HG03378 (cell line): Measurements from ENCODE around the gene COL4A4.

Experiments used
- ATAC-seq: cut with Tn5 transposase; IDR thresholded peaks from one replicate; pipeline ENCODE4 v1.9.1; 2021; ENCODE audit warnings: mild to moderate bottlenecking, moderate library complexity; ENCODE audit not compliant: unreplicated experiment

COL4A4 gene

DNA sequence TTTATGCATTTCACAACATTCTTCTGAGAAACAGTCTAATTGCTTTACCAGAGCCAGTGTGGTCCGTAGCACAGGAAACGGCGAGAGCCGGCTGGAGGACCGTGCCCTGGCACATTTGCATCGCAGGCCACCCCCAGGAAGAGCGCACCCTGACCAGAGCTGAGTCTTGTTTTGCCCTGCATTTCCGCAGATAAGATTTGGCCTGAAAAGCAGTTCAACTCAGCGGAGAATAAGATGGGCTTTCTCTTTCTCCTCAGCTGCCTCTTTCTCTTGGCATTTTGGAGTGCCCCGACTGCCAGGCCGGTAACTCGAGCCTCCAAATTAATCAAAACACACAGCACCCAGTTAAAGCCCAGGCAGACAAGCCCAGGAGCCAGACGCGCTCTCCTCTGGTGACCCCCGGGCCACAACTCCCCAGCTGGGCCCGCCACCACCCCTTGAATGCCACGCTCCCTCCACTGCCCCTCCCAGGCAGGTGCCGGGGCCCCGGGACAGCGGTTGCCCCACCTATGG, 464 bp downstream of the COL4A4 start:
- ATAC-seq: peak; percentile 62

DNA sequence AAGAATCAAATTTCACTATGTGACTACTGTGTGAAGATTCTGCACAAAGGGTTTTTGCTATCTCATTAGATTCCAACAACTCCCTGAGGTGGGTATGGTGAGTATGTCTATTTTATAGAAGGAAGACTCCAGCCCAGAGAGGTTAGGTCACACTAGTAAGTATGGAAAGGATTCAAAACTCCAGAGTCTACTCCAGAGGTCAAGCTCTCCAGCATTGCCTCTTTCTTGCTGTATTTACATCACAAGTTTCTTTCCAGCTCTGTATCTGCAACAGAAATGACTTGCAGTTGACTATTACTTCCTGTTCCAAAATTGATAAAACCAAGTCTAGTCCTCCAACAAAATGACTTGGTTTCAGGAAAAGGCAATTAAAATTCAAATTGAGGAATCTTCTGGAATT, 2.1 kb downstream of the COL4A4 start:
- ATAC-seq: no peak

- ATAC-seq: no peak
Observed at GRCh38 chr2:227160164-227160563, 3.8 kb downstream of the COL4A4 start.

DNA sequence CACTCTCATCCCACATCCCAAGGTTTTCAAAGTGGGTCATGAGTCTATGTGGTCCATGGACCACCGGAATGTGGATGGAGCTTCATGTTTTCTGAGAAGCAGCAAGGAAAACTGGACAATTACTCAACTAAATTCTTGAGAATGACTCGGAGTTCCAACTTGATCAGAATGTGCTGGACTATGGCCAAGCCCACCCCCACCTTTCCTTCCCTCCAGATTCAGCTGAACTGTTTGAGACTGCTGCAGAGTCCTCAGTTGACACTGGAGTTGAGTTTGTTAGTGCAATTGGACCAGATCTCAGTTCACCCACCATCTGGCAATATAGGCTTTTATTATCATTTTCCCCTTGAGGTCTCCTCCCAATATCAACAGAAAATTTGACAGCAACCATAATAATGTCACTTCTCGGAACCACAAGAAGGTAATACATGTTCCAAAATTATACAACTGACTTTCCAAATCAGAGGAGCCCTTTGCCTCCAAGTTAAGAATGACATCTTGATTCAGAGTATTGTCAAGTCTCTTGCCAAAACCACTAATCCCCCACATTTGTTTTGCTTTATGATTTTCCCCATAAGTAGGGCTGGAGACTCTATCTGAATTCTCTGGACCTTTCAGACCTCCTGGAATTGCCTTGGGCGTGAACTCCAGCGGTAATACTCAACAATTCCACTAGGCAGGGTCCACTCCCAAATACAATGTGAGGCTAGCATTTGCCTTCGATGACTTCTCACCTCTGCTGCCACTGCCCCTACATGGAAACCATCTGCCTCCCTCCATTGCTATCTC, 8.8 kb downstream of the COL4A4 start:
- ATAC-seq: no peak

DNA sequence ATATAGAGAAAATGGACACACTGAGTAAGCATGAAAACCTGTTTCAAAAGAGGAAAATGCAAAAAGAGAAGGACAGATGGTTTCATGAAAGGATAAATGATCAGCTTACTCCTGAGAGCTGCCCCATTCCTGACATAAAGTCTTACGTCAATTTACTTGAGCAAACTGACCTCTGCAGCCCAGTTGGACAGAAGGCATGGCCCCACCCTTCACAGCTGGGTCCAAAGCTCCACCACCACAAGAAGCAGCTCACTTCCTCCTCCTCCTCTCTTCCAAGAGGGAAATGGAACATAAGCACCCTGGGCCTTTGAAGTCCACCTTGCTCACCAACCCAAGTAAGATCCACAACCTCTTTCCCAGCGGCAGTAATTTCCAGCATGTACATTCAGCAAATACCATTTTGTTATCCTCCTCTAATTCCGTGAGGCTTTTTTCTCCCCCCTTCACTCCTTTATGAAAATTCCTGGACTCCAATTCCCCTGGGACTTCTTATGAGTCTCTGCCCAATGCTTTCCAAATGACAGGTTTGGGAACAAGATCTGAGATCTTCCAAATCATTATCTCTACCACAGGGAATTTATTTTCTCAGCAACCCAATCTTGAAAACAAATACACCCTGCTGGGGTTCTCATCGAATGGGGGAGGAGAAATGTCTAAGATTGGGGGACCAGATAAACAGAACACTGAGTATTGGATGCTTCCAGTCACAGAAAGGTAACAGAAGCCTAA, 10.1 kb downstream of the COL4A4 start:
- ATAC-seq: no peak

- no peak for ATAC-seq
Observed at GRCh38 chr2:227153307-227153706, 10.7 kb downstream of the COL4A4 start.

DNA sequence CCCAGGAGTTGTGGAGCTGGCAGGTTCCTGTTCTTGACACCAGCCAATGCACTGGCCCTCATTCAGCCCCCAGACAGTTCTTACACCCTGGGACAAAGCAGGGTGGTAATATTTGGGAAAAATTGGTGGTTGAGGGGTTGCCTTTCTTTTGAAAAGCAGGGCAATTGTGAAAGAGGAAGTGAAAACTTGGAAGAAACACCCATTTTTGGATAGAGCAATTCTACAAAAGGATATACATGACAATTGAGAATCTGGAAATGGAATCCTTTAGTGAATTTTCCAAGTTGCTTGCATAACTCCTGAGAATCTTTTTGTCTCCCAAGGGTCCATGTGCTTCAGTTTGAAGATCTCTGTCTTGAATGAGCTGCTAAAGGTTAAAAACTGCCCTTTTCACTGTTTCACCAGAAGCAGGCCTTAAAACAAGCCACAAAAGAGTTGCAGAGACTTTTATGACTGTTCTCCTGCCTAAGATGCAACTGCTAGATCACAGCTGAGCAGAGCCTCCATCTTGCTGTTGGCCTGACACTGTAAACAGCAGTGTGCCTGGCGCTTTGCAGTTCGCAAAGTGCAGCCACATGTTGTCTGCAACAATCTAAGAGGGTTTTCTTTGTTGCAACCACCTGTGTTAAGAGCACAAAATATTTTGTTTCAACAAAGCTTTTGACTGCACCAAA, 11.8 kb downstream of the COL4A4 start:
- no peak for ATAC-seq

DNA sequence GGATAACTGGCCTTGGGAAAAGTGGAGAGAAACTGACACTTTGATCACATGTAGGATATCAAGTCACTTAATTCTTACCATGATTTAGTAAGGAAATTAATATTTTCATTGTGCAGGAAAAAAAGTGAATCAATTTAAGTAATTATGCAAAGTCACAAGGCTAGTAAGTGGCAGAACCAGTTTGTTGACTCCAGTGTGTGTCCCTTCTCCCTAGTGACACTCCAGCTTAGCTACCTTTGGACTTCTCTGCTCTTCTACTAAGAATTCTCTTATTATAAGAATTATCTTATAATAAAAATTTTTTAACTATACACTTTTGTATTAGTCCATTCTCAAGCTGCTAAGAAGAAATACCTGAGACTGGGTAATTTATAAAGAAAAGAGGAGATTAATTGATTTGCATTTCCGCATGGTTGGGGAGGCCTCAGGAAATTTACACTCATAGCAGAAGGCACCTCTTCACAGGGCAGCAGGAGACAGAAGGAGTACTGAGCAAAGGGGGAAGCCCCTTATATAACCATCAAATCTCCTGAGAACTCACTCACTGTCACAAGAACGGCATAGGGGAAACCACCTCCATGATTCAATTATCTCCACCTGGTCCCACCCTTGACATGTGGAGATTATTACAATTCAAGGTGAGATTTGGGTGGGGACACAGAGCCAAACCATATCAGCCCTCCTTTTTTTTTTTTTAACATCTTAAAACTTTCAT, 13.6 kb downstream of the COL4A4 start:
- ATAC-seq: no peak

DNA sequence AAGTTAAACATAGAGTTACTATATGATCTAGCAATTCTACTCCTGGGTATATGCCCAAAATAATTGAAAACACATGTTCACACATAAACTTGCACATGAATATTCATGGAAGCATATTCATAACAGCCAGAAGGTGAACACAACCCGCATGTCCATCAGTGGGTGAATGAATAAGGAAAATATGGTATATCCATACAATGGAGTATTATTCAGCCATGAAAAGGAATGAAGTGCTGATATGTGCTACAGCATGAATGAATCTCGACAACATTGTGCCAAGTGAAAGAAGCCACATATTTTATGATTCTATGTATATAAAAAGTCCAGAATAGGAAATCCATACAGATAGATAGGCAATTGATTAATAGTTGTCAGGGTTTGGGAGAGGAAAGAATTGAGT, 15.9 kb downstream of the COL4A4 start:
- no peak for ATAC-seq

- no peak for ATAC-seq
Observed at GRCh38 chr2:227147023-227147422, 17.0 kb downstream of the COL4A4 start.

DNA sequence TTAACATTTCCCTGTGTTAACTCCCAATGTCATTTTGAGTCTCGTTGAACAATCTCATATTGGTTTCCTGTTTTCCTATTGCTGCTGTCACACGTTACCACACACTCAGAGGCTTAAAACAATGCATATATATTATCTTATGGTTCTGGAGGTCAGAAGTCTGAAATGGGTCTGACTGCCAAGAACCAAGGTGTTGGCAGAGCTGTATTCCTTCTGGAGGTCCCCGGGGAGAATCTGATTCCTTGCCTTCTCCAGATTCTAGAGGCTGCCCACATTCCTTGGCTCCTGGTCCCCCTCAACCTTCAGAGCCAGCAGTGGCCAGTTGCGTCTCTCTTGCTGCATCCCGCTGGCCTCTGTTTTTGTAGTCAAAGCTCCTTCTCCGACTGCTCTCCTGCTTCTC, 17.5 kb downstream of the COL4A4 start:
- ATAC-seq: no peak

DNA sequence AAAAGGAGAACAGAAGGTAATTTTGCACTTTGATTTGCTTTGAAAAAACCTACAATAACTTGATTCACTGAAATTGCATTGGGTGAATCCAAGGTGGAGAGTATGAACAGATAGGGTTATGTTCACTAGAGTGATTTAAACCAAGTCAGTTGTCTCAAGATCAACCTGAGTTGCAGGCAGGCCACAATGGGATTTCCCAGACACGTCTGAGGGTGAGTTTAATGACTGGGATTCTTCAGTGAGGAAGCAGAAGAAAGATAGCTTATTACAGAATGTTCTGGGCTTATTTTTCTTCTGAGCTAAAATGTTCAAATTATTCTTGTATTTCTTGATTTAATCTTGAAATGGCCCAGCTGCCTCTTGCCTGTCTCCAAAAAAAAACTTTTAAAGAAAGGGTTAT, 20.1 kb downstream of the COL4A4 start:
- no peak for ATAC-seq

DNA sequence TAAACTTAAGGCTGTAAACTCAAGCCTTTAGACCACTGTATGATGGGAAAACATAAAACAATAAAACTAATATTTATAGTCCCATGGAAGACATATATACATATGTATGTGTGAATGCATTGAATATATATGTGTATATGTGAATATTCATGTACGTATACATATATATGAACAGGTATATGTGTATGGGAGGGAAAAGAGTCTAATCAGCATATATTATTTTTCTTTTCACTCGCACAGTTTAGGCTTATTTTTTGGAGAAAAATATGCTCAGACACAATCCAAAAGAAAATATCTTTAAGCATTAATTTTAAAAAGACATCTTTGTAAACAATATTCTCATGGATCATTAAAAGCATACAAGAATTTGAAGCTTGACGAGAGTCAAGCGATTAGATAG, 22.7 kb downstream of the COL4A4 start:
- ATAC-seq: no peak

GRCh38 chr2:227134591-227134990, 29.4 kb downstream of the COL4A4 start:
- ATAC-seq: no peak

DNA sequence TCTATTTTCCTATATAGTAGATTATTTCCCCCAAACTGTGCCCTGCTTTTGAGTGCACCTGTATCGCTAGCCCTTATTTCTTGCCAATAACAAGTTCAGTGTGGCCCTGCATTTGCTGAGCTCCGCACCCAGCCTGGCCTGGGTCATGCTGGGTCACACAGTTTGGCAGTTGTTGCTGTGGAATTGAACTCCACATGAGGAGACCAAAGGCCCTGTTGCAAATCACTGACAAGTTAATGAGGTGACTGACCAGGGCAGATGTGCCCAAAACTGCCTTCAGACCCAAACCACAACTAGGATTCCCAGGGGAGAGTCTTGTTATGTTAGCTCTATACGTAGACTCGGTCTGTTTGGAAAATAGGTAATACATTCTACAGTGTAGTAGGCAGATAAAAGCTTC, 31.0 kb downstream of the COL4A4 start:
- no peak for ATAC-seq

DNA sequence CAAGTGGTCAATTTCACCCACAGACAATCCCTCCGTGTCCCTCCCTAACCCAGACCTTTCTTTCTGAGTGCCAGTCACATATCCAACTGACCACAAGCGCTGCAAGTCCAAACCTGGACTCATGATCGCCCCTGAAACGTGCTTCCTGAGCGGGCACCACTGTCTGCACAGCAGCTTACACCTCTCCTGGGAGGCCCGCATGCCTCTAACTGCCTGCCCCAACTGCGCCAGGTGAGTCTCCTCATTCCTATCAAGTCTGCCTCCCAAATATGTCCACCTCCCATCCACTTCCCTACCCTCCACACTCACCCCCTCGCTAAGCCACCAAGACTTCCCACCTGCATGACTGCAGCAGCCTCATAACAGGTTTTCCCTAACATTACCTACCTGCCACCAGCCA, 33.4 kb downstream of the COL4A4 start:
- no peak for ATAC-seq

- no peak for ATAC-seq
Observed at GRCh38 chr2:227127201-227127600, 36.8 kb downstream of the COL4A4 start.

DNA sequence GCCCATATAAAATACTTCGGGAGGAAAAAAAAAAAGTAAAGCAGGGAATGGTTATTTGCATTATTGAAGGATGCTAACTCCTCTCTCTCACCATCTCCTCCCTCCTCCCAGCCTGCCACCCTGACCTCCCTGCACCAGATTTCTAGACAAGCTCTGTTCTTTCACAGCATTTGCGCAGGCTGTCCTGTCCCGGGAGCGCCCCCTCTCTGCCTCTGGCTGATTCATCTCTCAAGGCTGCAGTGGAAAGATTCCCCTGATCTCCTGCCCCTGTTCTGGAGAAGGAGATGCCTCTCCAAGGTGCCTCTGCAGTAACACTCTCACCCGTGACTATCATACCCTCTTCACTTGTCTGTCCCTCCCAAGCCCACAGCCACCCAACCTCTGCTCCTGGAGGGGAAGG, 38.5 kb downstream of the COL4A4 start:
- ATAC-seq: no peak

DNA sequence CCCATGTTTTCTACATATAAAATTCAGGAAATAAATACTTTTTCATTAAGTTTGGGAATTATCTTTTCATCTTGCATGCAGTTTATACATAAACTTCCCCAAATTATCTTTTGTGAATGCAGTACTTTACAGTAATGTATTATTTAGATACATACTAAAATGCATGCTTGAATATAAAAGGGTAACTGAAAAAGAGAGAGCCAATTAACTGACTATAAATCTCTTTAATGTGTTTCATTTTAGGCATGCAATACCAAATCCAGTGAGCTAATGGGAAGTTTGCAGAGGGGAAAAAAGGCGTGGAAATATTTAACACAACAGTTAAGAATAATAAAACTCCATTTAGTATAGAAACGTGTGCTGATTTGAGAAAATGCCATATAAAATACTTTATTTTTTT, 39.2 kb downstream of the COL4A4 start:
- no peak for ATAC-seq

DNA sequence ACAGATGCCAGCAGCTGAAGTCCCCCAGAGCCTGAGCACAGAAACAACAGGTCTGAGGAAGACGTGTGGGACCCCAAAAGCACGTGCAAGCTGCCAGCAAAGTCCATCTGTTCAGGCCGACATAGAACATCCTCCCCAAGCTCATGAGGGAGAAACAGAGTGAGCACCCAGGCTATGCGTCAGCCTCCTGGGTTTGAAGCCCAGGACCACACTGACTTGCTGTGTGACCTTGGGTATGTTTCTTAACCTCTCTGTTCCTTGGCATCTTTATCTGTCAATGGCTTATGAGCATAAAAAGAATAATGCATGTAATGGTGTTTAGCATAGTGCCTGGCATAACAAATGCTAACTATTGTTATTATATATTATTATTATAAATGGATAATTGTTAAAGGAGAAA, 40.3 kb downstream of the COL4A4 start:
- no peak for ATAC-seq

DNA sequence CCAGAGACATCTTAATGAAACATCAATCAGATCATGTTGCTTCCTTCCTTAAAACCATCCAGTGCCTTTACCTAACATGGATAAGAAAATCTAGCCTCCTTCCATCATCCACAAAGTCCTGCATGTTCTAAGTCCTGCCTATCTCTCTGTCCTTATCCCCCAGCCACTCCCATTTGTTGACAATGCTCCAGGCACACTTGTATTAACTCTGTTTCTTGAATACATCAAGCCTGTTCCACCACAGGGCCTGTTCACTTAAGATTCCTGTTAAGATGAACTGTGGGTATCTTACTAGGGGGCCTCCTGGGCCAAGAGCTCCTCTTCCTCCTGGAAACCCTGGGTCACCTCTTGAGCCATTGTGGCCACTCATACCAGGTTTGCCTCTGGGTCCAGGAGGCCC, 45.7 kb downstream of the COL4A4 start:
- no peak for ATAC-seq
